Astrocyte (in vitro differentiated cells and primary cell): ENCODE measurements around the gene TDRD12.

Experiments used
- EZH2 ChIP-seq: IDR thresholded peaks from 2 replicates; pipeline ENCODE4 v1.6.1; 2012; ENCODE audit warnings: mild to moderate bottlenecking, low read length, inconsistent platforms; ENCODE audit not compliant: insufficient read depth
- TF ChIP-seq, protein P1 (sequence below): IDR thresholded peaks from 2 replicates; pipeline ENCODE4 v1.5.1; 2011; ENCODE audit warnings: low read depth, mild to moderate bottlenecking, inconsistent platforms, low read length, moderate library complexity; ENCODE audit not compliant: insufficient read depth

DNA sequence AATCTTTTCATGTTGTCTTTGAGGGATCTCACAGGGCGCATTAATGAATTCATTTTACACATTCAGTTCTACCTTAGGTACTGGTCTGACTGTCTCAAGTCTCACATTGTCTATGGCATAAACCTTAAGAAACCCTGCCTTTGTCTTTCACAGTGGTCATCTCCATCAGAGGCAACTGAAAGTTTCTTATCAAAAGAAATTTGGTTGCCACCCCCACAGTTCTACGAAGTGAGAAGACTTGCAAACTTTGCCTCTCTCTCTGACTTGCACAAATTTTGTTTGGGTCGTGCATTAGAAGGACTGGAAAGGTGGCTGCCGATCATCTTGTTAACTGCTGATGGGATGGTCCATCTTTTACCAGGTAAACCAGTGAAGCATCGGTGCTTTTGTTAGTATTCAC is 10.5 kb upstream of the TDRD12 start:
- TF ChIP-seq, protein P1, sequence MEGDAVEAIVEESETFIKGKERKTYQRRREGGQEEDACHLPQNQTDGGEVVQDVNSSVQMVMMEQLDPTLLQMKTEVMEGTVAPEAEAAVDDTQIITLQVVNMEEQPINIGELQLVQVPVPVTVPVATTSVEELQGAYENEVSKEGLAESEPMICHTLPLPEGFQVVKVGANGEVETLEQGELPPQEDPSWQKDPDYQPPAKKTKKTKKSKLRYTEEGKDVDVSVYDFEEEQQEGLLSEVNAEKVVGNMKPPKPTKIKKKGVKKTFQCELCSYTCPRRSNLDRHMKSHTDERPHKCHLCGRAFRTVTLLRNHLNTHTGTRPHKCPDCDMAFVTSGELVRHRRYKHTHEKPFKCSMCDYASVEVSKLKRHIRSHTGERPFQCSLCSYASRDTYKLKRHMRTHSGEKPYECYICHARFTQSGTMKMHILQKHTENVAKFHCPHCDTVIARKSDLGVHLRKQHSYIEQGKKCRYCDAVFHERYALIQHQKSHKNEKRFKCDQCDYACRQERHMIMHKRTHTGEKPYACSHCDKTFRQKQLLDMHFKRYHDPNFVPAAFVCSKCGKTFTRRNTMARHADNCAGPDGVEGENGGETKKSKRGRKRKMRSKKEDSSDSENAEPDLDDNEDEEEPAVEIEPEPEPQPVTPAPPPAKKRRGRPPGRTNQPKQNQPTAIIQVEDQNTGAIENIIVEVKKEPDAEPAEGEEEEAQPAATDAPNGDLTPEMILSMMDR, result no peak
- no peak for TF ChIP-seq EZH2
